ENCODE data around the gene PACRG. TPM values are rescaled to one million over a fixed set of nuclear protein-coding genes. Genes with fewer than 3 reads are reported as not detected.
A peak's percentile ranks its signal among the peaks of the same experiment; 100 is the strongest.

PACRG gene
- total RNA-seq, 1 donor from 2014 or later = 10.5 TPM

DNA sequence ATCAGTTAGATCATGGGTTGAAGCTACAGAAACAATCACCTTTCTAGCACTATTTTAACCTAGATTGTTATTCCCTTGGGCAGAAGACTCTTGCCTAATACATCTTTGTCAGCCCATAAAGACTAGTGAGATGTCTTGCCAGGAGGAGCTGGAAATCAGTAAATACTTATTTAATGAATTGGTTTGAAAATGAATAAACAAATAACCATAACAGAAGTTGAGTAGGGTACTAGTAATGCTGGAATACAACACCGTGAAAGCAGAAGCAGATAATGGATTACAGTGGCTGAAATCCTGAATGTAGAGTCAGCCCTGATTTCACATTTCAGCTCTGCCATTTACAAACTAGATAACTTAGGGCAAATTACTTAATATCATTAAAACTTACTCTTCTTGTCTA, 236.1 kb downstream of the PACRG start:
- no peak overlapping the region for H3K4me3 ChIP-seq
- H3K36me3 ChIP-seq = no peaks in the 10 kb centered on the region
- peaks cover 11% of the 10 kb centered on the region for H3K4me1 ChIP-seq
- intact Hi-C loops (cut with micrococcal nuclease) = no loop called here
- TF ChIP-seq, protein P1, sequence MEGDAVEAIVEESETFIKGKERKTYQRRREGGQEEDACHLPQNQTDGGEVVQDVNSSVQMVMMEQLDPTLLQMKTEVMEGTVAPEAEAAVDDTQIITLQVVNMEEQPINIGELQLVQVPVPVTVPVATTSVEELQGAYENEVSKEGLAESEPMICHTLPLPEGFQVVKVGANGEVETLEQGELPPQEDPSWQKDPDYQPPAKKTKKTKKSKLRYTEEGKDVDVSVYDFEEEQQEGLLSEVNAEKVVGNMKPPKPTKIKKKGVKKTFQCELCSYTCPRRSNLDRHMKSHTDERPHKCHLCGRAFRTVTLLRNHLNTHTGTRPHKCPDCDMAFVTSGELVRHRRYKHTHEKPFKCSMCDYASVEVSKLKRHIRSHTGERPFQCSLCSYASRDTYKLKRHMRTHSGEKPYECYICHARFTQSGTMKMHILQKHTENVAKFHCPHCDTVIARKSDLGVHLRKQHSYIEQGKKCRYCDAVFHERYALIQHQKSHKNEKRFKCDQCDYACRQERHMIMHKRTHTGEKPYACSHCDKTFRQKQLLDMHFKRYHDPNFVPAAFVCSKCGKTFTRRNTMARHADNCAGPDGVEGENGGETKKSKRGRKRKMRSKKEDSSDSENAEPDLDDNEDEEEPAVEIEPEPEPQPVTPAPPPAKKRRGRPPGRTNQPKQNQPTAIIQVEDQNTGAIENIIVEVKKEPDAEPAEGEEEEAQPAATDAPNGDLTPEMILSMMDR (IDR thresholded peaks at IDR 0.05; ENCODE audit: borderline replicate concordance) = no peak
- H3K9me3 ChIP-seq (replicated peaks) = no peaks in the 10 kb centered on the region
- H3K27ac ChIP-seq (replicated peaks) = no peak overlapping the region
- peaks cover 13% of the 10 kb centered on the region for H3K27me3 ChIP-seq (ENCODE audit: low read depth)
- no peak for DNase-seq

DNA sequence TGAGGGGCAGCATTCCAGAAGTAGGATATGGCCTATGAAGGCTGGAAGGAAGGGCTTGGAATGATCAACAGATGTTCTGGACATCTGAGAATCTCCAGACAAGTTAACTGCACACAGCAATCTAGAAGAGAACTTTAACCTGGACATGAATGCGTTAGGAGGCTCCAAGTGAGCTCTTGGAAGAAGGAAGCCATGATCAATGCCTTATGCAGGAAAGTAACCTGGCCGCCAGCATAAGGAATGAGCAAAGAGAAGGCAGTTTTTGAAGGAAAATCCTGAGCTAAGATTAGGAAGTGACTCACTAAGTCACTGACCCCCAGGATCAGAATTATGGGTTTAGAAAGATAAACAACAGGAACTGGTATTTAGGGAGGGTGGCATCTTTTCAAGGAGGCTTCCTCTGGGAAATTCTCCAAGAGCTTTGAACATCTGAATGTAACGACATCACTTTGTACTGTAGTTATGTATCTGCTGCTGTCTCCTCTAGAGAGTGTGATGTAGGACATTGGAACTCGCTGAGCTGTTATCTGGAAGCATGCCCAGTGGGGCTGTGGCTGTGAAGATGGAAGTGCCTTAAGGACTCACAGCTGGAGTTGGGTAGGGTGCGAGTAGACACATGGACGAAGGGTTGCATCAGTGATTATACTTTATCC, 236.8 kb downstream of the PACRG start:
- Histone ChIP-seq H3K36me3 (no peaks in the 10 kb centered on the region), H3K4me3 (no peak overlapping the region), H3K4me1 (peaks cover 11% of the 10 kb centered on the region), H3K27ac (replicated peaks) (no peak overlapping the region), H3K27me3 (ENCODE audit: low read depth) (peaks cover 13% of the 10 kb centered on the region), H3K9me3 (replicated peaks) (no peaks in the 10 kb centered on the region)
- TF ChIP-seq, protein P1 (IDR thresholded peaks at IDR 0.05; ENCODE audit: borderline replicate concordance) = no peak
- DNase-seq = peak; percentile 61
- intact Hi-C loops (cut with micrococcal nuclease) = no loop called here

DNA sequence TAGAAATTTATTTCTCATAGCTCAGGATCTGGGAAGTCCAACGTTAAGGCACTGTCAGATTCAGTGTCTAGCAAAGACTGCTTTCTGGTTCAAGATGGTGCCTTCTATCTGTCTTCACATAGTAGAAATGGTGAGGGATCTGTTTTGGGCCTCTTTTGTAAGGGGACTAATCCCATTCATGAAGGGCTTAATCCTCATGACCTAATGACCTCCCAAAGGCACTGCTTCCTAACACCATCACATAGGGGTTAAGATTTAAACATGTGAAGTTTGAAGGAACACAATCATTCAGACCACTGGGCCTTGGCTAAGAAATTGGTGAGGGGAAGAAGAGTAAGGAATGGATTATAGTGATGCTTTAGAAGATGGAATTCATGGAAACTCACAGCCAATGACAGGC, 237.6 kb downstream of the PACRG start:
- TF ChIP-seq, protein P1 (IDR thresholded peaks at IDR 0.05; ENCODE audit: borderline replicate concordance) = no peak
- no peaks in the 10 kb centered on the region for H3K36me3 ChIP-seq
- peaks cover 12% of the 10 kb centered on the region for H3K4me1 ChIP-seq
- no peak for DNase-seq
- no peak overlapping the region for H3K27ac ChIP-seq (replicated peaks)
- no peak overlapping the region for H3K4me3 ChIP-seq
- intact Hi-C loops (cut with micrococcal nuclease) = no loop called here
- H3K9me3 ChIP-seq (replicated peaks) = no peaks in the 10 kb centered on the region
- H3K27me3 ChIP-seq (ENCODE audit: low read depth) = peaks cover 13% of the 10 kb centered on the region

DNA sequence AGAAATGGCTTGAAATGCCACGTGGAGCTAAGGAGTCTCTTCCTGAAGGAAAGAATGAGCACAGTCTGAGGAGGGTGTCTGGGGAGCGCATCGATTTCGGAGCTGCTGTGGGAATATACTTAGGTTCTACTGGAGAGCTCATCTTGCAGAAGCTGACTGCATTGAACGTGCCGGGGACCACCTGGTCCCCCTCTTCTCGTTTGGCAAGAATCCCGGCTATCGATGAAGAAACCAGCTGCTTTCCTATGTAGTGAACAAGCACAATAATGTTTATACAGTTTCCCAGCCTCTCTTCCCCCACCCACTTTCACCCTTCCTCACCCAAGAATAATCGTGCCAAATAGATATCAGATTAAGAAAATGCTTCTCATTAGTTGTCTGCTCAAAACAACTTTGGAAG, 242.5 kb downstream of the PACRG start:
- H3K27ac ChIP-seq (replicated peaks) = no peak overlapping the region
- DNase-seq = no peak
- H3K9me3 ChIP-seq (replicated peaks) = no peaks in the 10 kb centered on the region
- intact Hi-C loops (cut with micrococcal nuclease) = no loop called here
- H3K4me3 ChIP-seq = no peak overlapping the region
- no peaks in the 10 kb centered on the region for H3K27me3 ChIP-seq (ENCODE audit: low read depth)
- no peaks in the 10 kb centered on the region for H3K36me3 ChIP-seq
- TF ChIP-seq, protein P1 (IDR thresholded peaks at IDR 0.05; ENCODE audit: borderline replicate concordance) = no peak
- H3K4me1 ChIP-seq = peaks cover 4% of the 10 kb centered on the region

DNA sequence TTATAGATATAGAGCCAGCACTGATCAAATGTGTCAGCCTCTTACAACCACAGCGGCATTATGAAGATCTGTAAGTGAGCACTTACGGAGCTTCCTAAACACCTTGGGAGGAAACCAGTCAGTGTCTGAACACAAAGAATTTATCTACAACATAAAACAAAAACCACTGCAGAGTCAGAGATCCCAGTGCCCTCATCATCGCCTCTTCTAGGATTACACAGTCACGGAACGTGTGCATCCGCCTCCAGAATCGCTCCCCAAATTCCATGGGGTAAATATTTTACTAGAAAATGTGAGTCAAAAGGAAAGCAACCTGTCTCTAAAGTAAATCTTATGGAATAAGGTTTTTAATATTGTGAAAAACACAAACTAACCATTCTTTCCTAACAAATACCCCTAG, 243.6 kb downstream of the PACRG start:
- H3K4me1 ChIP-seq = peaks cover 4% of the 10 kb centered on the region
- H3K27me3 ChIP-seq (ENCODE audit: low read depth) = no peaks in the 10 kb centered on the region
- no peaks in the 10 kb centered on the region for H3K9me3 ChIP-seq (replicated peaks)
- no peak for DNase-seq
- no peaks in the 10 kb centered on the region for H3K36me3 ChIP-seq
- TF ChIP-seq, protein P1 (IDR thresholded peaks at IDR 0.05; ENCODE audit: borderline replicate concordance) = no peak
- H3K27ac ChIP-seq (replicated peaks) = no peak overlapping the region
- no peak overlapping the region for H3K4me3 ChIP-seq
- intact Hi-C loops (cut with micrococcal nuclease) = no loop called here
